Stimulated activated CD8-positive, alpha-beta memory T cell treated with anti-CD3 and anti-CD28 coated beads, Interleukin-12 subunit alpha, Interleukin-12 subunit beta, amount 100 ng/mL, for 1 hour (primary cell): ENCODE results near the gene TANGO2.
A peak's percentile ranks its signal among the peaks of the same experiment; 100 is the strongest.

Experiments used
- DNase-seq: peaks from one replicate; pipeline ENCODE4 v3.0.0-alpha.2; 2020; ENCODE audit warnings: low read depth

TANGO2 gene

DNA sequence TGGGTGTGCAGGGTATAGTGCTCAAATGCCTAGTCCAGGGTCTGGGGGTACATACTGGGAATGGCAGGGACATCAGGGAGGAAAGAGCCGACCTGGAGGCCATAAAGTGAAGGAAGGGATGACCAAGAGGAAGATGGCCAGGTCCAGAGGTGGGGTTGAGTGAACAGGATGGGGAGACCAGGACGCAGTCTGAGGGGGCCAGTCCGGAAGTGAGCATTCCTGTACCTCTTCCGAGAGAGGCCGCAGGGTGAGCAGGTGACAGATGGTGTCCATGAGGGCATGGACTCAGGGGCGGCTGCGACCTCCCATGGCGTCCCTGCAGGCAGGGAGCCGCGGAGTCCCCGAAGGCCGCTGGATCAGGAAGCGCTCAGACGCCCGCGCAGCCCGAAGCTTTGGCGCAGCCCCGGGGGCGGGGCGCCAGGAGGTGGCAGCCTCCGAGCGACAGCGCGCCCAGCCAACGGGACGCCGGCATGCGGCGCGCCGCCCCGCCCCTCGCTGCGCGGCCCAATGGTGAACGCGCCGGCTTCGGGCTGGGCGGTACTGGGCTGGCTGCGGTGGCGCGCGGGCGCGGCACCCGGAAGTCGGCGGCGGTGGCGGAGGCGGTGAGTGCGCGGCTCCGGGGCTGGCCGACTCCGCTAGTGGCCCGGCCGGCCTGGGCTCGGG, at the start of gene TANGO2:
Gene TANGO2 (plus strand): TSS at position 578 of the 663 bp plus-strand sequence. CDS start 15,689 bp downstream, outside the sequence.
- peak; percentile 81 for DNase-seq

DNA sequence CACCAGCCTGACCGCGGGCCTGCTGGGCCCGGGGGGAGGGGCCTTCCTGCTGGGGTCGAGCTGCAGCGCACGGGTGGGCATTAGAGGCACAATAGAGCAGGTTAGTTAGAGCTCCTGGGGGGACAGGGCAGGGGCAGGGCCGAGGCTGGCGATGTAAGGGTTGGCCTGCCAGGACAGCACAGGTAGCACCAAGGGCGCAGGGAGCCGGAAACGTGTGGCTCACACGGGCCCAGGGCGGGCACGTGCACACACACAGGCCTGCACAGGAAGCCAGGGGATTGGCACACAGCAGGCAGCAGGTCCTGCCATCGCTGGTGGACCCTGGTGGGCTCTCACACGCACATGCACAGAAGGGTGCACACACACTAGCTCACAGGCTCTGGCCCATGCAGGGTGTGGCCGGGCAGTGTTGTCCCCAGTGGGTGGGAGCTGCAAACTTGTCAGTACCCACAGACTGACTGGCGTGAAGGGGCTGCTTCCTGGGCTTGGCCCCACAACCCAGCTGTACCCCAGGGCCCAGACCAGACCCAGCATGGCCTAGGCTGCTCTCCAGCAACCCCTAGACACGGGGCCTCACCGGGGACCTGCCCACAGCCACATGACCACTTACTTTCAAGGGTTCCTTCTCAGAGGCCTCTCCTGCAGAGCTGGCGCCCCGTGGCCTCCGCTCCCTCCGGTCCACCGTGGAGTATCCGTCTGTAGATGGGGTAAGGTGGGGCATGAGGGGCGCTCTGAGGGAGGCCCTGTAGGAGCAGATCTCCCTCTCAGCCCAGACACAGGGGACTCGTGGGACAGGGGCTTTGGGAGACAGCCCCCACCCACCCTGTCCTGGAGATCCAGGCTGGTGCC, 49.4 kb upstream of the TANGO2 start:
- DNase-seq = no peak

GRCh38 chr22:19972251-19972650, 48.7 kb upstream of the TANGO2 start:
- DNase-seq = no peak

DNA sequence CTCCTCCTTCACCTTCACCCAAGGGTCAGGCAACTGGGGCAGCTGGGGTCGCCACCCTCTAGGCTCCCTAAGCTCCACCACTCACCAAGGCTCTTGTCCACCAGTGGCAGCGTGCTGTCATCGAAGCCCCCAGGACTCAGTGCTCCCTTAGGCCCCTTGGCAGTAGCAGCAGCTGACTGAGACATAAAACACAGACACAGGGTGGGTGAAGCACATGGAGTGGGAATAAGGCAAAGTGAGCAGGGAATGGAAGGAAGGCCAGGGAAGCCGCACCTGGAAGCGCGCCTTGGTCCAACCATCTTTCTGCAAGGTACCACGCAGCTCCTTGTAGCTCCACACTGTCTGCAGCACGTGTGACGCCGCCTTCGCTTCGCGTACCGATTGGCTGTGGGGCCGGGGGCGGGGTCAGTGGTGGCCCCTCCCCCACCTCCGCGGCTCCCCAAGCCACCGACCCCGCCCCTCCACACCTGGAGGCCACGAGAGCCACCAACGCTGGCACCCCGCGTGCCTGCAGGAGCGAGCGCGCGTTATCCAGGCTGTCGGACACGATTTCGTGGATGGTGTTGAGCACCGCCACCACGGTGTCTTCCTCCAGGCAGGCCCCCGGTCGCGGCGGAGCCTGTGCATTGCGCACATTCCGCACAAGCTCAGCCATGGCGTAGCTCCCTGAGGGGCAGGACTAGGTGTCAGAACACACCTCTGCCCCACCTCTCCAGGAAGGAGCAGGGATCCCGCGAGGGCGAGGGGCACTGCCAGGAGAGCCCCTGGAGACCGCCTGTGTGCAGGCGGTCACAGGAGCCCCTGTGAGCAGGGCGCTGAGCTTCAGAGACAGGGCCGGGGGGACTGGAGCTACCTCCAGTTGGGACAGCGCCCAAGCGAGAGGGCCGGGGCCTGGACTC, 48.0 kb upstream of the TANGO2 start:
- DNase-seq = no peak

- no peak for DNase-seq
Observed at GRCh38 chr22:19973551-19974267, 47.2 kb upstream of the TANGO2 start.

DNA sequence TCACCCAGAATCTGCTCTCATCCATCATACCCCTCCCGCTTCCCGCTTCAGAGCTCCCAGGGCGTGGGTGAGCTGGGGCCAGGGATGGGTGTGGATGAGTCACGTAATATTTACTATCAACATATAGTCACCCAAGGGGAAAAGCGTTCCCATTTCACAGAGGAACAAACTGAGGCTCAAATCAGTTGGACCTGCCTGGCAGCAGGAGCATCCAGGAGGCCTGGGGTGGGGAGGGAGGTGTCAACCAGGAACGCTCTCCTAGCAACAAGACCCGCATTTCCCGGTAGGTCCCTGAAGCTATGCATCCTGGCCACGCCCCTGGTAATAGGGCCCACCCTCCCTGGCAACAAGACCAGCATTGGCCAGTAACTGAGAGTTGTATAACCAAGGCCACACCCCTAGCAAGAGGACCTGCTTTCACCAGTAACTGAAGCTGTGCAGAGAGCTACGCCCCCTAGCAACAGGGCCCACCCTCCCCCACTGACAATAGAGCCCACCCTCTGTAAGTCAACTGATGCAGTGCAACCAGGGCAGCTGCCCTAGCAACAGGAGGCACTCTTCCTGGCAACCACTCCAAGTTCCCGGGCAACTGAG, 46.5 kb upstream of the TANGO2 start:
- DNase-seq = no peak

GRCh38 chr22:19974935-19975706, 45.8 kb upstream of the TANGO2 start:
- DNase-seq = no peak

DNA sequence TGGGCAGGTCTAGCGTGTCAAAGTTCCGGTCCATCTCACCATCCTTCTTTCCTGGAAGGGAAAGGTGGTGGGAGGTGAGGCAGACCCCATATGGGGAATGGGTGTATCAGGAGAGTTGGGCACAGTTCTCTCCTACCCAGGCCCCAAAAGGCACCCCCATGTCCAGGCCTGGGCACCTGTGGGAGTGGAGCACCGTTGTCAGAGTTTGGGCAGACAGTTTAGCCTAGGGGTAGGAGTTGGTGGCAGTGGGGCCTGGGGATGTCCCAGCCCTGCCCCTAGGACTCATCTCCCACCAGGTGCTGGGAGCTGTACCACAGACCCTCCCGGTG, 45.2 kb upstream of the TANGO2 start:
- DNase-seq = no peak

GRCh38 chr22:19976671-19977070, 44.2 kb upstream of the TANGO2 start:
- no peak for DNase-seq

DNA sequence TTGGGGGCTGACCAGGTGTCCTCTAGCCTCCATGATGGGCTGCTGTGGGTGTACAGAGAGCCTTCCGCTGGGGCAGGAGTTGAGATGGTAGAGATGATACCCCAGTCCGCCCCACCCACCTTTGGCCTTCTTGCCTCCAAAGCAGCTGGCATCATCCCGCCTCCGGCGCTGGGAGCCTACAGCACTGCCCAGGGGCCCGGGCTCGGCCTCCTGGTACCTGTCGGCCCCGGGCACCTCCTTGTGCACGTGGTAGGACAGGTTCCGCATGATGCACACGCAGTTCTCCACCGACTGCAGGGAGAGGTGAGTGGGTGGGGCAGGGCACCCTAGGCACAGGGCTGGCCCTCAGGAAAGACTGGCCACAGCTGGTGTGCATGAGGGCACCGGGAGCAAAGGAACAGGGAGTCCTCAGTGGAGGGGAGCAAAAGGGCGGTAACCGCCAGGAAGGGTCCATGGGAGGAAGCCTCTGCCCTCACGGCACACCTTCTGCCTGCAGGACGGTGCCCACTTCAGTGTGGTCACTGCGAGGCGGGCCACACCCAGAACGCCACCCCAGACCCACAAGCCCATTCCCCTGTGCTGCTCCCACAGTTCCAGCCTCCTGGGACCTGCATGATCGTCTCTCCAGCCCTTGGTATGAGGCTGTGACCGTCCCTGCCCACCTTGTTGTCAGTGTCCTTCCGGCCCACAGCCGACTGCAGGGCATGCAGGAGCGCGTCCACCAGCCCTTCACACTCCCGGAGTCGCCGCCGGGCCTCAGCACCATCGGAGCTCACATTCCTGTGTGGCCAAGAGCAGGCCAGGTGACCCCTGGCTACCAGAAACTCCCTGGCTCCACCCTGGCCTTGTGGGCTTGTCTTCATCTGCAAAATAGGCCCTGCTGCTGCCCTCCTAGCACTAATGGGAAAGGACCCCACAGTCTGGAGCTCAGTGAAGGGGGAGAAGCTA, 43.3 kb upstream of the TANGO2 start:
- no peak for DNase-seq

DNA sequence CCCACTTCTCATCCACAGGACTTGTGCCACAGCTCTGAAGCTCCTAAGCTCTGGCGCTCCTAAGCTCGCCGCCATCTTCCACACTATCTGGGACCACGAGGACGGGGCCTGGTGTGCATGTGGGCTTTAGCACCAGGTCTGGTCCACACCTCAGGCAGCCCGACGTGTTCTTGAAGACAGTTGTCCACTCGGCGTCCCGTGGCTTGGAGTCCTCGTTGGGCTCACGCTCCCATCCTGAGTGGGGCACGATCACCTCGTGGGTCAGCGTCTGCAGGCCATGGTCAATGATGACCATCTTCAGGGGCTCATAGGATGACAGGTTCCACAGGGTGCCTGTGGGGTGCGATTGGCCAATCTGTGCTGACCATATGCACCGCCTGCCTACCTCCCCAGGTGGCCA, 42.2 kb upstream of the TANGO2 start:
- DNase-seq = no peak

DNA sequence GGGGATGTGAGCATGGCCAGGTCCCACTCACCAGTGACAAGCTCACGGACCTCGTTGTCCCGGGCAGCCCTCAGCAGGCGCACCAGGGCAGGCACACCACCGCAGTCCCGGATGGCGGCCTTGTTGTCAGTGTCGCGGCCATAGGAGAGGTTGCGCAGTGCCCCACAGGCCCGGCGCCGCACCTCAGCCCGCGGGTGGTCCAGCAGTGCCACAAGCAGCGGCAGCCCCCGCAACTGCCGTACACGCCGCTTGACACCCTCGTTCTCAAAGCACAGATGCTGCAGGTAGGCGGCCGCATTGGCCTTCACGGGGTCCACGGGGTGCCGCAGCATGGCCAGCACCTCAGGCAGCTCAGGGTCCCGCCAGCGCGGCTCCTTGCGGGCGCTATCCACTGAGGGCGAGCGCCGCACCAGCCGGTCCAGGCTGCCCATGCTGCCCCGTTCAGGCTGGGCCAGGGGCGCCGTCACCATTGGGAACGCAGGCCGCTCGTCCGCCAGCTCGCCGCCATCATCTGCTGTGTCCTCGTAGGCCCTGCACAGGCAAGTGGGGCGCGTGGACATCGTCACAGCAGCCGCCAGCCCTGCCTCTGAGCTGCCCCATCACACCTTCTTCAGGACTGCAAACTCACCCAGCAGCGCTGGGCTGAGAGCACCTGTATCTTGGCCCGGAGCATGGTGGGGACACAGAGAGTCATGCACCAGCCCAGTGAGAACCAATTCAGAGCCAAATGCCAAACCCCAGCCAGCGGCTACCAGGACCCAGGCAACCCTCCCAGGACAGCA, 41.0 kb upstream of the TANGO2 start:
- DNase-seq = no peak

DNA sequence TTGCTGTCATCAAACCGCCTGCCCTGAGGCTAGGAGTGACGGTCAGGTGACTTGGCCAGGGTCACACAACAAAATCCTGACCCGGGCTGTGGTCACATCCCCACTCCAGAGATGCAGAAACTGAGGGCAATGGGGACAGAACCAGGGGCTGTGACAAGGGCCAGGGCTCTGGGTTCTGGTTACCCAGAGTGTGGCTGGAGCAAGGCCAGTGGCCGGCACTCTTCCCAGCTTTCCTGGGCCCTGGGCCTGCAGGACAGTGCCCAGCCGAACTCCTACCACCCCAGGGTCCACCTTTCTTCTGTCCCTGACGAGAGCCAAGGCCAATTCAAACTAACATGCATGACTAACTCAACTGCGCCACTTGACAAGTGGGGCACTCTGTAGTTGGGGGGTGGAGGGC, 40.1 kb upstream of the TANGO2 start:
- no peak for DNase-seq

- no peak for DNase-seq
Observed at GRCh38 chr22:19981171-19981960, 39.5 kb upstream of the TANGO2 start.

DNA sequence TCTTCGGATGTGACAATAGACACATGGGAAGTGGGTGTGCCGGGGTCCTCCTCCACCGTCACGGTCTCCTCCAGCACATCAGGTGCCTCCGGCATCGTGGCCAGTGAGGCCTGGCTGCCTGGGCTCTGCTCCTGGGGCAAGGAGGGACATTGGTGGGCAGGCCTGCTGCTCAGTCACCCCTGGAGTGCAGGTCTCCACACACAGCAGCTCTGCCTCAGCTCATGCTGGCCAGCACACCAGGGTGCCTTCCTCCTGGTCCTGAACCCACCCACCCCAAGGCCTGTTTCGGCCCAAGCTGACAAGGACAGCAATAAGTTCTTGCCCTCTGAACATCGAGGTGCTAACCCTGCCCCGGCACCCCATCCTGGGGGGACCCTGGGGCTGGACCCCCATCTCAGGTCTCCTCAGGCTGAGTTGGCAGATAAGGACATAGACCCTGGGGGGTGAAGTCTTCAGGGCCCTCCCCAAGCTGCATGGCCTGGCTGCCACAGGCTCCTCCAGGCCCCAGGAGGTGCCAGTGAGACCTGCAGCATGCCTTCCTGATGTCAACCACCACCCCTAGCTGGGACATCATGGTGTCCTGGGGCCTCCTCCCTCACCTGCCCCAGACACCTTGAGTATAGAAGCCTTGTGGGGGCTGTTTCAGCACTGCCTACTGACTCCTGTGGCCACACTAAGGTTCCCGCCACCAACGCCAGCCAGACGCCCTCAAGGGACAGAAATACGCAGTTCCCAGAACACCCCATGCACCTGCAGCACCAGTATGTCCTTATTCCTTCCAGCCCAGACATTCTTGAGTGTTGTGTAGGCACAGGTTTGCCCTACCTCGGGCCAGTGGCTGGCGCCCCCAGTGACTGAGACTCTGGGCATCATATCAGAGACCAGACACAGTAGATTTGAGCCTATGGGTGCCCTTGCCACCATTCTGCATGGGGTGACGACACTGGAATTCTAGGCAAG, 38.7 kb upstream of the TANGO2 start:
- no peak for DNase-seq

DNA sequence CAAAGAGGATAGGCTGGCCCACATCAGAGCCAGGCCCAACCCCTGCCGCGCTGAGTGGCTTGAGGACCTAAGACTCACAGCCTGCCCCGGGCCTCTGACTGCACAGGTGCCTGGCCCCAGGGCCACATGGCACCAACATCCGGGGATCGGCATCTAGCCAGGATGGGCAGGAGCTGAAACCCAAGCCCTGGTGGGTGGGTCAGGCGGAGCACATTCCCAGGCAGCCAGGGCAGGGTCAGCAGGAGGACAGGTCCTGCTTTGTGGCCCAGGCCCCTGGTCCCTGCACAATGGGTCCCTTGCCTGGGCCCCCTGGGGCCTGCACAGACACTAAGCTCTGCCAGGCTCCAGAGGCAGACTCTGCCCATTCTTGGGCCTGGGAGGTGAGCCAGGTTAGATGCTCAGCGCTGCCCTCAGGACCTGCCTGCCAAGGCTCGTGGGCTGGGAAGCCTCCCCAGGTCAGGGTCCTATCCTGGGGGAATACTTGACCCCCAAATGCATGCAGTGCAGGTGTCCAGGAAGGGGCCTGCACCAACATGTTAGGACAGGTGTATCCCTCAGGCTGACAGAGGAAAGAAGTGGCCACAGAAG, 37.8 kb upstream of the TANGO2 start:
- DNase-seq = no peak
